H1 (cell line): ENCODE data around the gene CEP128.

Experiments
- CTCF ChIP-seq, 3 experiments: IDR thresholded peaks; 1 replicate in 2 of 3; 2 replicates in 1 of 3; pipeline versions ENCODE4 v1.5.1 to v1.6.1; 2011; ENCODE audit warnings: low read length in 3 of 3, mild to moderate bottlenecking in 3 of 3, inconsistent platforms in 2 of 3, low read depth in 1 of 3, moderate library complexity in 1 of 3; ENCODE audit not compliant: insufficient read depth in 1 of 3; ENCODE audit errors: control extremely low read depth in 1 of 3
- EZH2 ChIP-seq: fragments of 200-600 bp; sonication (generic); IDR thresholded peaks from 2 replicates; pipeline ENCODE4 v1.7.1; 2012; ENCODE audit warnings: low read depth, mild to moderate bottlenecking, moderate library complexity, low read length, inconsistent platforms; ENCODE audit not compliant: severe bottlenecking
- MAFK ChIP-seq: IDR thresholded peaks from 2 replicates; pipeline ENCODE4 v1.6.1; 2012; ENCODE audit warnings: low read depth, mild to moderate bottlenecking, improper control_type of control experiment, low read length
- POLR2AphosphoS5 ChIP-seq: IDR thresholded peaks from 2 replicates; pipeline ENCODE4 v1.6.1; 2011; ENCODE audit warnings: low read depth, low read length

GRCh38 chr14:80726211-80726610 is 215.3 kb downstream of the CEP128 start:
- no peak for TF ChIP-seq POLR2AphosphoS5
- no peak for TF ChIP-seq EZH2
- TF ChIP-seq MAFK = no peak
- no peak for TF ChIP-seq CTCF (IDR thresholded peaks at IDR 0.05; ENCODE audit: control extremely low read depth in 1 of 3, insufficient read depth in 1 of 3, low read depth in 1 of 3, low read length in 3 of 3)
